Parathyroid adenoma (tissue), 2 donors: ENCODE measurements around the gene MPC1L.

Experiments
- H2AFZ ChIP-seq: fragments of 300-600 bp; sonication (generic); one replicate; pipeline ENCODE4 v1.7.0; 2017; ENCODE audit warnings: antibody characterized with exemption, mild to moderate bottlenecking
- H3K27ac ChIP-seq: fragments of 300-600 bp; sonication (generic); one replicate; pipeline ENCODE4 v1.7.0; 2017
- H3K27me3 ChIP-seq: fragments of 300-600 bp; sonication (generic); one replicate; pipeline ENCODE4 v1.7.0; 2017; ENCODE audit warnings: low read length; ENCODE audit not compliant: control insufficient read depth, insufficient read depth
- H3K36me3 ChIP-seq: fragments of 300-600 bp; sonication (generic); one replicate; pipeline ENCODE4 v1.7.0; 2017; ENCODE audit warnings: low read length; ENCODE audit not compliant: control insufficient read depth, insufficient read depth
- H3K4me1 ChIP-seq: fragments of 300-600 bp; sonication (generic); one replicate; pipeline ENCODE4 v1.7.0; 2017; ENCODE audit warnings: control low read depth
- H3K4me2 ChIP-seq: fragments of 300-600 bp; sonication (generic); one replicate; pipeline ENCODE4 v1.7.0; 2017; ENCODE audit warnings: low read length
- H3K4me3 ChIP-seq: fragments of 300-600 bp; sonication (generic); one replicate; pipeline ENCODE4 v1.7.0; 2017; ENCODE audit warnings: low read depth, low read length
- H3K79me2 ChIP-seq: fragments of 300-600 bp; sonication (generic); one replicate; pipeline ENCODE4 v1.7.0; 2017; ENCODE audit warnings: control low read depth
- H3K9ac ChIP-seq: fragments of 300-600 bp; sonication (generic); one replicate; pipeline ENCODE4 v1.7.0; 2017; ENCODE audit warnings: mild to moderate bottlenecking
- H3K9me3 ChIP-seq: fragments of 300-600 bp; sonication (generic); one replicate; pipeline ENCODE4 v1.7.0; 2017; ENCODE audit warnings: low read length; ENCODE audit not compliant: control insufficient read depth
- CTCF ChIP-seq: fragments of 300-600 bp; sonication (generic); IDR thresholded peaks from one replicate; pipeline ENCODE4 v1.7.0; 2017; ENCODE audit warnings: antibody characterized with exemption, mild to moderate bottlenecking
- donor health status: primary hyperparathyroidism.

Gene MPC1L

DNA sequence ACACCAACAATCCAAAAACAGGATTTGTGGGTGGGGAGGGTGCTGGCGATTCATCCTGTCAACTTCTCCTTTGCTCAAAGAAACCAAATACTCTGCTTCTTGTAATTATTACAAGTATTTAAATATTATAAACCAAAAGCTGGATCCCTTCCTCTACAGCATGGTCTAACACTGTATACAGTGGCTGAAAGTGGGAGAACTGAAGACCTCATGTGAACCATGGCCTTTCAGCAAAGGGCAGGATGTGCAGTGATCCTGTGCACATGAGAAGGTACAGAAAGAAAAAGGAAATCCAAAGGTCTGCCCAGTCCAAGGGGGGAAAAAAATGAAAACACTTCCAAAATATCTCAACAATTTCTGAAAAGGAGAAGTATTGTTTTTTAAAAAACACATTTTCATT lies 29.4 kb downstream of the MPC1L start:
- Histone ChIP-seq H3K36me3 (no peaks in the 10 kb centered on the region), H2AFZ (no peak overlapping the region), H3K79me2 (no peaks in the 10 kb centered on the region), H3K9ac (no peak overlapping the region), H3K4me3 (no peak overlapping the region), H3K27me3 (no peaks in the 10 kb centered on the region), H3K4me2 (no peak overlapping the region), H3K9me3 (no peaks in the 10 kb centered on the region), H3K27ac (no peak overlapping the region), H3K4me1 (no peaks in the 10 kb centered on the region)
- TF ChIP-seq CTCF = no peak

DNA sequence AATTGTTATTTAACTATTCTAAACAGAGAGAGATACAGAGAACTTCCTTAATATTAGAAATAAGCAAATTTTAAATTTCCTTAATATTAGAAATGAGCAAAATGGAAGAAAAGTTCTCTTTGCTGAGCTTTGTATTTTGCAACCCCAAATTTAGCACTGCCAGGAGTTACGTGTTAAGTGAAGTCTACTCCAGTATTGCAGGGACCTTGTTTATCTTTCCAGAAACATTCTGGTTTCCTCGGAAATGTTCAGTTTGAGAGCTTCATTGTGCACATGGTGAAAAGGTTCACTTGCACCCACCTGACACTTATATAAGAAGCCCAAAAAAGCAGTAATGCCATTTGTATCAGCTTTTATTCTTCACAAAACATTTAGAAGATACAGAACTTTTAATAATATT lies 30.3 kb downstream of the MPC1L start:
- no peak for TF ChIP-seq CTCF
- H3K27ac ChIP-seq = no peak overlapping the region
- H3K9ac ChIP-seq = no peak overlapping the region
- H3K9me3 ChIP-seq = no peaks in the 10 kb centered on the region
- no peak overlapping the region for H2AFZ ChIP-seq
- H3K4me1 ChIP-seq = no peaks in the 10 kb centered on the region
- H3K36me3 ChIP-seq = no peaks in the 10 kb centered on the region
- H3K79me2 ChIP-seq = no peaks in the 10 kb centered on the region
- no peaks in the 10 kb centered on the region for H3K27me3 ChIP-seq
- no peak overlapping the region for H3K4me2 ChIP-seq
- no peak overlapping the region for H3K4me3 ChIP-seq

DNA sequence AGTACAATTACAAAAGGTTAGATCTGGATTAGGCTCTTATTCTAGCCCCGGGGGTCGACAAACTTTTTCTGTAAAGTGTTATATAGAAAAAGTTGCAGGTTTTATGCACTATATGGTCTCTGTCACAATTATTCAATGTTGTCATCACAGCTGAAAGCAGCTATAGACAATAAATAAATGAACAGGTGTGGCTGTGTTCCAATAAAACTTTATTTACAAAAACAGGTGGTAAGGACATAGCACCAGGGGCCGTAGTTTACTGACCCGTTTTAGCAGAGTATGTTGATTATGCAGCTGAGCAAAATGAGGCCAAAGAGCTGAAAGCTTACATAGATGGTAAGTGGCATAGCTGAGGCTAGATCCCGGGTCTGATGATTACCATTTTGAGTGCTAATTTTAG lies 37.2 kb downstream of the MPC1L start:
- Histone ChIP-seq H3K79me2 (no peaks in the 10 kb centered on the region), H3K36me3 (no peaks in the 10 kb centered on the region), H3K27ac (no peak overlapping the region), H3K4me2 (no peak overlapping the region), H3K9ac (no peak overlapping the region), H3K27me3 (no peaks in the 10 kb centered on the region), H2AFZ (no peak overlapping the region), H3K9me3 (no peaks in the 10 kb centered on the region), H3K4me1 (no peaks in the 10 kb centered on the region), H3K4me3 (no peak overlapping the region)
- no peak for TF ChIP-seq CTCF

- Histone ChIP-seq H3K27ac (no peak overlapping the region), H3K4me1 (no peaks in the 10 kb centered on the region), H3K79me2 (no peaks in the 10 kb centered on the region), H2AFZ (no peak overlapping the region), H3K9ac (no peak overlapping the region), H3K4me3 (no peak overlapping the region), H3K9me3 (no peaks in the 10 kb centered on the region), H3K36me3 (no peaks in the 10 kb centered on the region), H3K27me3 (no peaks in the 10 kb centered on the region), H3K4me2 (no peak overlapping the region)
- TF ChIP-seq CTCF = no peak
Measured at GRCh38 chrX:40661489-40661888, 38.3 kb downstream of the MPC1L start.

- no peak overlapping the region for H3K4me2 ChIP-seq
- no peaks in the 10 kb centered on the region for H3K4me1 ChIP-seq
- no peak for TF ChIP-seq CTCF
- no peak overlapping the region for H3K27ac ChIP-seq
- no peaks in the 10 kb centered on the region for H3K36me3 ChIP-seq
- no peaks in the 10 kb centered on the region for H3K79me2 ChIP-seq
- H2AFZ ChIP-seq = no peak overlapping the region
- no peak overlapping the region for H3K9ac ChIP-seq
- H3K4me3 ChIP-seq = no peak overlapping the region
- no peaks in the 10 kb centered on the region for H3K9me3 ChIP-seq
- H3K27me3 ChIP-seq = no peaks in the 10 kb centered on the region
Measured at GRCh38 chrX:40663078-40663740, 40.0 kb downstream of the MPC1L start.
